HG03097 (cell line): ENCODE data around the gene POLR2L.

Source experiments
- ATAC-seq: cut with Tn5 transposase; IDR thresholded peaks from one replicate; pipeline ENCODE4 v1.9.1; 2021; ENCODE audit not compliant: unreplicated experiment, low FRiP score

POLR2L gene

DNA sequence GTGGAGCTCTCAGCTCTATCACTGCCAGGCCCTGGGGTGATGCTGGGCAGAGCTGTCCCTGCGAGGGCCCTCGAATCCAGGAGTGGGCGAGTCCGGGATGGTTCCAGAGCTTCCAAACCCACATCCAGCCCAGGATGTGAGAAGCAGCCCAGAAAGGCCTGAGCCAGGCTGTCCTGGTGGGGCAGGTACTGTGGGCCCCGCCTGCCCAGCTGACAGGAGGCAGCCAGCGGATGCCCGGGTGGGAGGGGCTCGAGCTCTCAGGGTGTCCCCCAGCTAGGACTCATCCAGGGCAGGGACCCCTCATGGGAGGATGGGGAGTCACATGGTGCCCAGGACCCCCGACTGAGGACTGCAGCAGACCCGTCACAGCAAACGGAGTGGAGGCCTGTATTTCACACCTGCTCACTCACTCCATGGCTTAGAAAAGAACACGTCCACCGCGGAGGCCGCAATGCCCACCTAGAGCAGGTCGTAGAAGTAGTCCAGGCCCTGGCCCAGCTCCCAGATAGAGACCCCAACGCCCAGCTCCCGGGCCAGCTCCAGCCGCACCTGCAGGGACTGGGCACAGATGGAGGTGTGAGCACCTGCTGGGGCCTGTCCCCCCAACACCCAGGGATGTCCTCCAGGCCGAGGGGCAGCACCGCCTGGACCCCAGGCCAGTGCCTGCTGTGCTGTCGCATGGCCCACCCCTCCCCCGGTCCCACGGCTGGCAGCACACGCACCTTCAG, 27.2 kb upstream of the POLR2L start:
- no peak for ATAC-seq

DNA sequence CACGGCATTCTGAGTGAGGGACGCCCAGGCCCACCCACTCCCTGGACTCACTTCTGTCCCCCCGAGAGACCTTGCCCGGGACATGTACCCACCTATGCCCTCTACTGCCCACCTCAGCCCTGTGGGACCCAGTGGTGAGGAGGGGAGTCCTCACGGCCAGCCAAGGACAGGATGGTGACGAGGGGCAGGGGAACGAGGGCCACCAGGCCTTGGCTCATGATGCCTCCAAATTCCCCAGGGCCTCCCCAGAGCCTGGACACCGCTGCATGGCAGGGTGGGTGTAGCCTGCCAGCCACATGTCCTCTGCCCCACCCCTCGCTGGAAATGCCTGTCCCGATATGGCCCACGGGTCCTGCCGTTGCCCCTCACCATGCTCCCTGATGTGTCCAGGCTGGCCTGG, 26.5 kb upstream of the POLR2L start:
- ATAC-seq, result no peak

DNA sequence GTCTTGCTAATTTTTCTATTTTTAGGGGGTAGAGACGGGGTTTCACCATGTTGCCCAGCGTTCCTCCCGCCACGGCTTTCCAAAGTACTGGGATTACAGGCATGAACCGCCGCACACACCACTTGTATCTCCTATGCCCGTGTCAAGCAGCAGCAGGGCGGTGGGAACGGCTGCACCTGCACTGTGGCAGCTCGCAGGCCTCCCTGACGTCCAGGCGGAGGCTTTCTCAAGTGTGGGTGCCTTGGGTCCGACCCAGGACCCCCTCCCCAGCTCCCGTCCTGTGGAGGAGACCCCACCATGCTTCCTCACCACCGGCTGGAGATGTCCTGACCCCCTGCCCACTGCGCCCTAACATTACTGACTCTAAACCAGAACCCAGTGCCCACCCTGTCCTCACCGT, 26.1 kb upstream of the POLR2L start:
- no peak for ATAC-seq

DNA sequence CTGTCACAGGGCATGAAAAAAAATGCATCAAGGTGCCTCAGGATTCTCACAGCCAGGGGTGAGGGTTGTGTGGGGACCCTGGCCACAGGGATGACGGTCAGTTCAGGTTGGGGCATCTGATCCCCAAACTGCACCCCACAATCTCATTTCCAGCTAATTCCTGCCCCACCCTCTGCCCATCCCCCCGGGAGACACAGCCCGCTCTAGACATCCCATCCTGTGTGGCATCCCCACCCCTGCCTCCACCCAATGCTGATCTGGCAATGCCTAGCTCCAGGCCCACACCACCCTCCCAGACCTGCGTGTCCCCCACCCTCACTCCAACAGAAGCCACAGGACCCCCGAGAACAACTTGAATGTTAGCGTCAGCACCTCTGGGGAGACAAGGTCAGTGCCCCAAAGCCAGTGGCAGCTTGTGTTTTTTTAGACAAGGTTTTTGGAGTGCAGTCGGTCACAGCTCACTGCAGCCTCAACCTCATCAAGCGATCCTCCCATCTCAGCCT, 25.6 kb upstream of the POLR2L start:
- ATAC-seq, result no peak

DNA sequence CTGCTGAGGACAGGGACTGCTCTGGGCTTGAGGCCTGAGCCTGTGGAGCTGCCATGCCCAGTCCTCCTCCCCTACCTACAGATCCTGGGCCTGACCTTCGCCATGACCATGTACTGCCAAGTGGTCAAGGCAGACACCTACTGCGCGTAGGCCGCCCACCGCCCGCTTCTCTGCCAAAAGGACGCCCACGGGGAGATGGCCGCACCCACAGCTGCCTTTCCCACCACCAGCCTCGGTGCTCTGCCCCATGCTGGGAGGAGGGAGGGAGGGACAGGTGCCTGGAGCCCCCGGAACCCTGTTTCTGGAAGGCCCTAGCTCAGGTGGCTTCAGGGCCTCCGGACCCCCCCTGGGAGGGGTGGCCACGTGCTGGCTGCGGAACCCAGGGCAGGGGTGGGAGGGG, 24.2 kb upstream of the POLR2L start:
- ATAC-seq, result no peak

DNA sequence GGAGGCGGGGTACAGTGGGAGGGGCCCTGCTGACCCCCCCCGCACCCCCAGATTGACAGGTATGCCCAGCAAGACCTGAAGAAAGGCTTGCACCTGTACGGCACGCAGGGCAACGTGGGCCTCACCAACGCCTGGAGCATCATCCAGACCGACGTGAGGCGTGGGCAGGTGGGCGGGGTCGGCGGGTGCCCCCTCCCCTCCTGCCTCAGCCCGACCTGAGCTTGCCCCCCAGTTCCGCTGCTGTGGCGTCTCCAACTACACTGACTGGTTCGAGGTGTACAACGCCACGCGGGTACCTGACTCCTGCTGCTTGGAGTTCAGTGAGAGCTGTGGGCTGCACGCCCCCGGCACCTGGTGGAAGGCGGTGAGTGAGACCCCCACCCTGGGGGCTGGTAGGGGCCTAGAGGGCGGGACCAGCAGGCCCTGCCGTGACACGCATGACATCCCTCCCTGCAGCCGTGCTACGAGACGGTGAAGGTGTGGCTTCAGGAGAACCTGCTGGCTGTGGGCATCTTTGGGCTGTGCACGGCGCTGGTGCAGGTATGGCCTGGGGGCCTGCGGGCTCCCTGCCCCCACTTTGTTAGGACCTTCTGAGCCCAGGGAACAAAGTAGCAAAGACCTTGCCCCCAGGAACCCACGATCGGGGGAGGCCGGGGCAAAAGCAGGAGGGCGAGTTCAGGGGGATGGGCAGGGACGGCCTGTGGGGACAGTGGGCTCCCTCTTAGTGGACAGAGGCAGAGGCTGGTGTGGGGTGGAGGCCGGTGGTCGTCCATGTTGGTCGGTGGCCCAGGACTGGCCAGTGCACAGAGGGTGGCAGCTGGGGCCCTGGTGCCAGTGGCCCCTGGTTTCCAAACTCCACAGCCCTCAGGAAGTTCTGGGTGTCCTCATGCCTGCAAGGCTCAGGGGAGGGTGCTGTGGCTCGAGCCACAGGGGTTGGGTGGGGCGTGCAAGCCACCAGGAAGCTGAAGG, 23.4 kb upstream of the POLR2L start:
- ATAC-seq, result no peak

DNA sequence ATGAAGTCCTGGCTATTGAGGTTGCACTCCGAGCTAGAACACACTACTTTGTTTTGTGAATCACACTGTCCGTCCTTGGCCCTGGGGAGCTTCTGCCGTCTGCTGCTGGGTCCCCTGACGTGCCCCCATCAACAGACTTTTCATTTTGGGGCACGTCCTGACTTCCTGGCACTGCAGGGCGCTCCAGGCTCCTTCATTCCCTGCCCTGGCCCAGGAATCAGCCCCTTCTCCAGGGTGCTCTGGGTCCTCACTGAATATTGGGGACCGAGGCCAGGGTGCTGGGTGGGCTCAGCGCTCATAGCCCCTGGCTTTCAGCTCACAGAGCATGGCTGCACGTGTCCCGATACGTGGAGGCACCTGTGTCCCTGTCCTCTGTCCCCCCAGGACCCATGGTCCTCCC, 22.6 kb upstream of the POLR2L start:
- ATAC-seq, result no peak

DNA sequence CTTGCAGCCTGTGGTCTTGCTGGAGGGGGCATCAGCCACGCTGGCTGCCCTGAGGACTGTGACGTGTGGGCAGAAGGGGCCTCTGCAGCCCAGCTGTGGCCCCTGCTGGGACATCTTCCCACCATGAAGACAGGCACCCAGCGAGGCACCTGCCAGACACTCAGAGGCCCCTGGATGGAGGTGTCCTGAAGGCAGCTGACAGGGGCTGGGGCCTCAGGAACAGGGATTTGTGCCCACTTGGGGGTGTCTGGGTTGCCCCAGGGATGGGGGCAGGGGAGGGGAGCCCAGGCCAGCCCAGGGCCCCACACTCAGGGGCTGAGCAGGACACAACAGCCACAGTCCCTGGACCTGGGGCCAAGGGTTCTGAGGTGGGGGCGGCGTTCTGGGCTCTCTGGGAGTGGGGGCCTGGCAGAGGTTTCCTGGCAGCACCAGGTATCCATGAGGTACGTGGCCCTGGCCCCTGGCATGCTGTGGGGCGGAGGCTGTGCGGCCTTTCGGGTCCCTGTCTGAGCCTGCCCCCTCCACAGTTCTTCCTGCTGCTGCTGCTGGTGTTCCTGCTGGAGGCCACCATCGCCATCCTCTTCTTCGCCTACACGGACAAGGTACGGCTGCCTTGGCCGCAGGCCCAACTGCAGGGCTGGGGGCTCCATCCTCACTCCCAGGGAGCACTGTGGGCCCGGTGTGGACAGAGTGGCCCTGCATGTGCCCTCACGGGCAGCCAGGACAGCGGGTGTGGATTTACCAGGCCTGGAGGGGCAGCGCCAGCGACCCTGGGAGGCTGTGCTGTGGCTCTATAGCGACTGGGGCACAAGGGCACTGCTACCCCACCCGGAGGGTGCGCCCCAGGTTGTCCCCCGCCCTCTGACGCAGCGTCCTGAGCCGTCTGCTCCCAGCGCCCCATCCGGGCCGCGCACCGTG, 21.8 kb upstream of the POLR2L start:
- ATAC-seq, result no peak

DNA sequence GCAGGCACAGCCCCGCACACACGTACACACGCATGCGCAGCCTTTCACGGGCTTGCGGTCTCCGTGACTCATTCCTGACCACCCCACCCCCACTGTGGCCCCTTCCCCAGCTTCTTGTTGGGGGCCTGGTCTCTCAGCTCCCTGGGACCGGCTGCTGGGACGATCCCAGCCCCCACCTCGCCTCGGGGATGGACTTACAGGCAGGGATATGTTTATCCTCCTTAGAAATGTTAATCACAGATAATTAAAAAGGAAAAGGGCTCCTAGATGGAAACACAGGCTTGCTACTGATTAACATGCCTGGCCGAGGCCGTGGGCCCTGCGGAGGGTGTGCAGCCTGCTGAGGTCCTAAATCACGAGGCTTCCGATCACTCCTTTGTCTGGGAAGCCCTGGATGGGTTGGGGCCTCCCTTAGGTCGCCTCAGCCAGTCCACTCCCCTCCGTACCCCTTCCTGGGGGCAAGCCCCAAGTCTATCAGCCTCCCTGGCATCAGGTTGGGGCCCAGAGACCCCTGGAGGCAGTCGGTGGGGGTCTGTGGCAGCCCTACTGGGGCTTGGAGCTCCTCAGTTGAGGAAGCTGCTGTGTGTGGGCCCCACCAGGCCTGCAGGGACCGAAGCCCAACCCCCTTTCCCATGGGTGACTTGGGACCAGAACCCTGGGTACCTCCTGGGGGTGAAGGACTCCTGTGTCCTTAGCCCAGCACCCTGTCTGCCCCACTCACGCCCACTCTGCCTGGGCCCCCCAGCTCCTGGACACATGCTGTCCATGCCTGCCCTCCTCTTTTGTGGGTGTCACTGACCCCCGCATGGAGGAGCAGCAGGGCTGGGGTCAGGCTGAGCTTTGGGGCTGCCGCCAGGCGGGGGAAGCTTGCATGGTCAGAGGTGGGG, 20.9 kb upstream of the POLR2L start:
- ATAC-seq, result no peak

DNA sequence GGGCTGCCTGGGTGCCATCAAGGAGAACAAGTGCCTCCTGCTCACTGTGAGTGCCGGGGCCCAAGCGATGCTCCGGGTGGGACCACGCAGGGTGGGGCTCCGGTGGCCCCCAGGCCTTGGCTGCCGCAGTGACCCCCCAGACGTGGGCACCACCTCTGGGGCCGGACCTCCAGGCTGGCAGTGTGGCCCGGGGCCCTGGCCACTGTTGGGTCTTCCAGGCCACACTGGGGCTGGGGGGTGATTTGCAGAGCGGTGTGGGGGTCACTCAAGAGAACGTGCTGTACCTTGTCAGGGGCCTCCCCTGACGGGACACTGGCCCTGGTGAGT, 20.3 kb upstream of the POLR2L start:
- ATAC-seq, result no peak

DNA sequence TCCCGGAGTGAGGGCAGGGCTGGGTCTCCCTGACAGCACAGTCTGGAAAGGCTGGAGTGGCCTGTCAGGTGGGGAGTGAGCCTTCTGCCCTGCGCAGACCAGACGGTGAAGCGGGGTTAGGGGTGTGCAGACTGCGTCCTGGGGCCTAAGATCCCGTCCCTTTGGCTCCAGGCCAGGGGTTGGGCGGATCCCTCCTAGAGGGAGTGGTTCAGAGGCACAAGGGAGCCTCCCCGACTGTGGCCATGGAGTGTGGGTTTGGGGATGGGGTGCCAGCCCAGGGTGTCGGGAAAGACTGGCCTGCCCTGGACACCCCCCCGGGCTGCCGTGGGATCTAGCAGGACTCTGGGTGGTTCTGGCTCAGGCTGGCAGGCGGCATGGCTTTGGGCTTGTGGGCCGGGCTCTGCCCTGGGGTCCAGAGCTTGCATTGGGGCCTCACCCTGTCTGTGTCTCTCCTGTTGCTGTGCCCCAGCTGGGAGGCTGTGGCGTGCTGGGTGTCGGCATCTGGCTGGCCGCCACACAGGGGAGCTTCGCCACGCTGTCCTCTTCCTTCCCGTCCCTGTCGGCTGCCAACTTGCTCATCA, 19.8 kb upstream of the POLR2L start:
- ATAC-seq, result no peak

DNA sequence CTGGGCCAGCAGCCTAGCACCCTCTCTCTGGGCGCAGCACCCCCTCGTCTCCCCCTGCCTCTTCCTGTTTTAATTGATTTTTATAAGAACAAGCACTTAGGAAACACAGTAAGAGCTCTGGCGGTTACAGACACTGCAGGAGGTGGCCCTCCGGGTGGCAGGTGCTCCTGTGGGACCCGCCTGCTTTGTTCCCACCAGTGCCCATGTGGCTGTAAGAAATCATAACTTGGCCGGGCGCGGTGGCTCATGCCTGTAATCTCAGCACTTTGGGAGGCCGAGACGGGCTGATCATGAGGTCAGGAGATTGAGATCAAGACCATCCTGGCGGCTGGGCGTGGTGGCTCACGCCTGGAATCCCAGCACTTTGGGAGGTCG, 18.8 kb upstream of the POLR2L start:
- no peak for ATAC-seq

DNA sequence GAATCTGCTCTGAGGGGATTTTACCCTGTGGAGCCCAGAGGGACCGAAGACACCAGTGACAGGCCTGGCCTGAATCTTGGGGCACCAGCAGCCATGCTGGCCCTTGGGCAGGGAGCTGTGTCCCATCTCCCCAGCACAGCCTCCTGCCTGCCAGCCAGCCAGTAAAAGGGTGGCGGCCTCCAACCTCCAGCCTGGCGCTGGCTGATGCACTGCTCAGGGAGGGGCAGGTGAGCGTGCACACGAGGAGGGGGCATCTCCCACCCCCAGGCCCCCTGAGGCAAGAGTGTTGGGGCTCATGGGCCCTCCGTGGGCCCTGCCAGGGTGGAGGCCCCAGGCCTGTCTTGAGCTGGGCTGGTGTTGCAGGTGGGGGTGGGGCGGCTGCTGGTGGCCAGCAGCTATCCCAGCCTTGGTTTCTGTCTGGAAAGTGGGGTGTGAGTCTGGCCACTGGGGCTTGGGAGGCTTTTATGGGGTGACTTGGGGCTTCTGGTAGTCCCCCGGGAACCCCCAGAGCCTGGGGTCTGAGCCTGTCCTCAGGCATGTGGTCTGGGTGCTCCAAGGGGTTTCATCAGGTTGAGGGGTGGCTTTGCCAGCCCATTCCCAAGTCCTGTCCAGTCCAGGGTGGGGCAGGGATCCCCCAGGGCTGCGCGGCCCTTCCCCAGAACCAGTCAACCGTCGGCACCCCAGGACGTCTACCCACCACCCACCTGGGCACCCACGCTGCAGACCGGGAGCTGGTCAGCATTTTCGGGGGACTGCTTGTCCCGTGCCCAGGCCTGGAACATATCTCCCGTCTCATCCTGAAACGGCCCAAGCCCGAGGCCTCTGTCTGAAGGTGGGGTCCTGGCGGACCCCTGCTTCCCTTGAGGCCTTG, 18.1 kb upstream of the POLR2L start:
- no peak for ATAC-seq

DNA sequence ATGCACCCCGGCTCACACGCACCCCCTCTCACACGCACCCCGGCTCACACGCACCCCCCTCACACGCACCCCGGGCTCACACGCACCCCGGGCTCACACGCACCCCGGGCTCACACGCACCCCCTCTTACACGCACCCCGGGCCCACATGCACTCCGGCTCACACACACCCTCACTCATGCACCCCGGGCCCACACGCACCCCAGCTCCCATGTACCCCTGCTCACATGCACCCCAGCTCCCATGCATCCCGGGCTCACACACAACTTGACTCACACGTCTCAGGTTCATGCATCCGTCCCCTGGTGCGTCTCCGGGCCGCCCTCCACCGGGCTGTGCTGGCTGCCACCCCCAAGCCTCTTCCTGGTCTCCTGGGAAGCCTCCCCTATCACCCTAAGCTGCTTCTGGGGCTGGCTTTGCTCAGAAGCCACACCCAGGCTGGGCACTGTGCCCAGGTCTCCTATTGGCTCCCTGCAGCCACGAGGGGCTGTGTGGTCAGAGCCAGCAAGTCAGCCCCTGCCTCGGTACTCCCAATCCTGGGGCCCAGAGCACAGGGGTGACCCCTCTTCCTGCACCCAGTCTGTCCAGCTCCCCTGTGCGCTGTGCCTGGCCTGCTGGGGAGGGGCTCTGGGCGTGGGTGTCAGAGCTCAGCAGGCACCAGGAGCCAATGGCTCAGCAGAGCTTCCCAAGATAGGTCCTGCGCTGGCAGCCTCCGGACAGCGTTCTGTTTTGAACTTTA, 17.2 kb upstream of the POLR2L start:
- ATAC-seq, result no peak

DNA sequence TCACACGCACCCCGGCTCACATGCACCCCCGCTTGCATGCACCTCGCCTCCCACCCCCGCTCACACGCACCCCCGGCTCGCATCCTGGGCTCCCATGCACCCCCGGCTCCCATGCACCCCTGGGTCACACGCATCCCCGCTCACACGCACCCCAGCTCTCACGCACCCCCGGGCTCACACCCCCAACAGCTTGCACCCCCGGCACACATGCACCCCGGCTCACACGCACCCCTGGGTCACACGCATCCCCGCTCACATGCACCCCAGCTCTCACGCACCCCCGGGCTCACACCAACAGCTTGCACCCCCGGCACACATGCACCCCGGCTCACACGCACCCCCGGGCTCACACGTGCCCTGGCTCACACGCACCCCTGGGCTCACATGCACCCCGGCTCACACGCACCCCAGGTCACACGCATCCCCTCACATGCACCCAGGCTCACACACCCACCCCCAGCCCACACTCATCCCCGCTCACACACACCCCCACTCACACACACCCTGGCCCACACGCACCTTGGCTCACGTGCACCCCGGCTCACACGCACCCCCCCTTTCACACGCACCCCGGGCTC, 16.5 kb upstream of the POLR2L start:
- no peak for ATAC-seq

DNA sequence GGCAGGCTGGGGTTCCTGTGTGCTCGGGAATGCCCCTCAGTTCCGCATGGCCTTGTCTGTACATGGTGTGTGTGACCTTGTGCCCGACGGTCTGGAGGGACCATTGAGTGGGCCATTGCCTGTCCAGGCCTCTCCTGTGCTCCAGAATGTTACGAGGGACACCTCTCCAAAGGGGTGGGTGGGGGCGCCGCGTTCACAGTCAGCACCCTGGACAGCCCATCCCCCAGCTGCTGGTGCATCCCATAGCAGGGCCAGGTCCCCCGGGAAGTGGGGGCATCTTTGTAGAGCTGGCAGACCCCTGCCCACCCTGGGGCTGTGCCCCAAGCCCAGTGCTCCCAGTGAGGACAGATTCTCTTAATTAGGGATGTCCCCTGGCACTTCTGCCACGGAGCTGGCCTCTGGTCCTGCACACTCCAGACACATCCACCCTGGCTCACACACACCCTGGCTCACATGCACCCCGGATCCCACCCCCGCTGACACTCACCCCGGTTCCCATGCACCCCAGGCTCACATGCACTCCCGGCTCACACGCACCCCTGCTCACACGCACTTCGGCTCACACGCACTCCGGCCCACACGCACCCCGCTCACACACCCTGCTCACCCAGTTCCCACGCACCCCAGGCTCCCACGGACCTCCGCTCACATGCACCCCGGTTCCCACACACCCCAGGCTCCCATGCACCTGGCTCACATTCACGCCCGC, 15.9 kb upstream of the POLR2L start:
- no peak for ATAC-seq

DNA sequence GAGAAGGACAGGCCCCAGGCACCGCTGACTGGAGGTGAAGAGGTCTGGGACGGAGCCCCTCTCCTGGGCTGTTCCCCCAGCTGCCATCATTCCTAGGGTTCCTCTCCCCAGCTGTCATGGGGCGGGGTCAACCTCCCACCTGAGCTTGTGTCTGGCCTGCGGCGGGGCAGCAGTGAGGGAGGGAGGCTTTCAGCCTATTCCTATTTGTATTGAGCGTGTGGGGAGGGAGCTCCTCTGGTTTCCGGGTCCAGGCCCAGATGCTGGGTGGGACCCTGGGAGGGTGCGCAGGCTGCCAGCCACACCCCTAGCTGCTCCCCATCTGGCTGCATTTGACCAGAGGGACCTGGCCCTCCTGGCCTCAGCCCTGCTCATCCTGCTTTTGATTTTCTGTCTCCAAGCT, 14.1 kb upstream of the POLR2L start:
- no peak for ATAC-seq
